MV-4-11 (cell line): Measurements from ENCODE around the gene TTC39B.

Experiments
- DNase-seq: peaks from one replicate; lab custom pipeline; 2025; lab: John Stamatoyannopoulos, UW

The TTC39B gene

DNA sequence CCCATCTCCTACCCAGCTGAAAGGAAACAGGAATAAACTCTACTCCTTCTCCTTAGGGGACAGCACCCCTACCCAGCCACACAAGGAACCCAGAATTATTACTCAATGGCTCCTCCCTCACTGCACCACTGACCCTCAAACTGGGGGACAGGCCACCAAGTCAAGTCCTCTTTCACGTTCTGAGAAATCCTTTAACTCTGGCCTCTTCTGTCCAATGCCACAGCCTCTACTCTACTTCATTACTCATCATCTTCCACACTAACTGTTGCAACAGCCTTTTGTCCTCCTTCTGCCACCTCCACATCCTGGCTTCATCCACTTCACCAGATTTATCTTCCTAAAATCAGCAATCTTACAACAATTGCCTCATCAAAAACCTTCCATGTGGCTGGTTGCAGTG, 6.8 kb downstream of the TTC39B start:
- peak; percentile 46 for DNase-seq

GRCh38 chr9:15299374-15299939, 7.6 kb downstream of the TTC39B start:
- no peak for DNase-seq

DNA sequence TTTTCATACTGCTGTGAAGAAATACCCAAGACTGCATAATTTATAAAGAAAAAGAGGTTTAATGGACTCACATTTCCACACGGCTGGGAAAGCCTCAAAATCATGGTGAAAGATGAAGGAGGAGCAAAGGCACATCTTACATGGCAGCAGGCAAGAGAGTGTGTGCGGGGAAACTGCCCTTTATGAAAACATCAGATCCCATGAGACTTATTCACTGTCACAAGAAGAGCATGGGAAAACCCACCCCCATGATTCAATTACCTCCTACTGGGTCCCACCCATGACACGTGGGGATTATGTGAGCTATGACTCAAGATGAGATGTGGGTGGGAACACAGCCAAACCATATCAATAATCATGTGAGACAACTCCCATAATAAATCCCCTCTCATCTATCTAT, 8.7 kb downstream of the TTC39B start:
- no peak for DNase-seq

DNA sequence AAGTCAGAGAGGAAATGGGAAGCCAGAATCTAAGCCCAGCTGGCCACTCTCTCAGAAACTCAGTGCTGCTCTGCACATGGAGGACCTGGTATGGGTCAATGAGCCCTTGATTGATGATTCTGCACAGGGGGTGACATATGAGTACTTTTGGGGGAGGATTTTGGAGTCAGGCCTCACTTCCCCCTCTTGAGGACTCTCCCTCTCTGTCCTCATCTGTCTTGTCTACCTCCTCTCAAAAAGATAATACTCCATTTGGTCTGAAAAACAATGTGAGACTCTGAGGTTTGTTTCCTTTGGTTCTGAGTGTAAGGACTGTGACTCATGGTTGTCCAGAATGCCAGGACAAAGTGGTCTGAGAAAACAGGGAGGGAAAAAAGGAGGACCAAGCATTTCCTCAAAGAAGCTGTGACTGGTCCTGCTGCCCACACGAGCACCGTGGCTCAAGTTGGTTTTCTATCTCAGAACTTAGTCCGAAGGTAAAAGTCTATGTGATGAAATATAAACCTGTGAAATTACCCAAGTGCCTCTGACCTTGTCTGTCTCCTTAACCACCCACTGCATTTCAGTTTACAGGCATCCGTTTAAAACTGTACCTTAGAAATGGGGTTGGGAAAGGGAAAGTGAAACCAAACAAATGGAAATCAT, 11.1 kb downstream of the TTC39B start:
- peak; percentile 50 for DNase-seq

- no peak for DNase-seq
Measured at GRCh38 chr9:15294604-15295003, 12.4 kb downstream of the TTC39B start.

- peak; percentile 69 for DNase-seq
Measured at GRCh38 chr9:15293804-15294316, 13.2 kb downstream of the TTC39B start.

- no peak for DNase-seq
Measured at GRCh38 chr9:15293084-15293483, 13.9 kb downstream of the TTC39B start.

DNA sequence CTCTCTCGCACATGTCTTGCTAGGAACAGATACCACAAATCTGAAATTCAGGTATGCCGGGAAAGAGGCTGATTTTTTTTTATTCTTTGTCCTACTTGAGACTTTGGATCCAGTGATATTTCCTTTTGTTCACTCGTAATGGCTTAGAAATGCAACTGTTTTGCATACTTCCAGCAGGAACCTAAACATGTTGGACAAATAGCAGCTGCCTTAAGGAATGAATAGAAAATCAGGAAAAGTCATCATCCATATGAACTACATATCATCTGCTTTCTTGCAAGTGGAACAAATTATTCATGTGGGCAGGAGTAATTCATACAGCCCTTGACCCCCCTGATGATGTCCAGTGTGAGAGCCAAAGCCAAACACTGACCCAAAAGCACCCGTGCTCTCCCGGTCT, 17.4 kb downstream of the TTC39B start:
- no peak for DNase-seq

DNA sequence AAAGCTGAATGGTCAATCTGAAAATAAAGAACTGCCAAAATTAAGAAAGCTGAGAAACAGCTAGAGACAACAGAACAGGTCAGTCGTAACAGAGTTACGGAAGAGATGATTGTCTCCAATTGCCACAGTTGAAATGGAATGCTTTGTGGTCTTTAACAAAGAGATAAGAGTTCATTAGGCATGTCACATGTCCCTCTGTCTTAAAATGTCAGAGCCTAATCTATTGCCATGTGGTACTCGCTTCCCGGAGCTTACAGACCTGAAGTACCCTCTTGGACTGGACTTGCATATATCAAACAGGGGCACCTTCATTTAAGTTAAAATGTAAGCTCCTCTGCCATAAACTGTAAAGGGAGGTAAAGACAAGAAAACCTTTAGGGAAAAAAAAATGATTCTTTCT, 19.7 kb downstream of the TTC39B start:
- DNase-seq = no peak

DNA sequence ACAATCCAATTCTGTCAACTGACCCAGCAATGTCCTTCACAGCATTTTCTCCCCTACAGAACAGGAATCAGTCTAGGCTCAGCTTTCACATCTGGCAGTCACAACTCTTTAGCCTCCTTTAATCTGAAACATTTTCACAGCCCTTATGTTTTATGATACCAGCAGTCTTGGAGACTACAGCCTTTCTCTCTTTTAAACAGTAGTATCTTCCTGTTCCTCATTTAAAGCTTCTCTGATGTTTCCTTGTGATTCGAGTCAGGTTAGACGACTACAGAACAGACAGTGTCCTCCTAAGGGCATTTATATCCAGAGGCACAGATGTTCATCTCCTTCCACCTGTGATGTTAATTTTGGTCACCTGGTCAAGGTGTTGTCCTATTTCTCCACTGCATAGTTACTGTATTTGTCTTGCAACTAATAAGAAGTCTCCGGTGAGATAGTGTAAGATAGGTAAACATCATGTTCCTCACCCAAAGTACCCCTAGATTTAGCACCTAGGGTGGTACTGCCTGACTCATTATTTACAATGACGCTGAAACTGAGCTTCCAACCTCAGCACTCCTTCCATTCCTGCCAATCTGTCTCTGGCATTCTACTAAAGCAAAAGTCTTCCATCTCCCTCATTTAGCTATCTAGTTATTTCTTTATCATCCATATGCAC, 20.7 kb downstream of the TTC39B start:
- DNase-seq = peak; percentile 27

DNA sequence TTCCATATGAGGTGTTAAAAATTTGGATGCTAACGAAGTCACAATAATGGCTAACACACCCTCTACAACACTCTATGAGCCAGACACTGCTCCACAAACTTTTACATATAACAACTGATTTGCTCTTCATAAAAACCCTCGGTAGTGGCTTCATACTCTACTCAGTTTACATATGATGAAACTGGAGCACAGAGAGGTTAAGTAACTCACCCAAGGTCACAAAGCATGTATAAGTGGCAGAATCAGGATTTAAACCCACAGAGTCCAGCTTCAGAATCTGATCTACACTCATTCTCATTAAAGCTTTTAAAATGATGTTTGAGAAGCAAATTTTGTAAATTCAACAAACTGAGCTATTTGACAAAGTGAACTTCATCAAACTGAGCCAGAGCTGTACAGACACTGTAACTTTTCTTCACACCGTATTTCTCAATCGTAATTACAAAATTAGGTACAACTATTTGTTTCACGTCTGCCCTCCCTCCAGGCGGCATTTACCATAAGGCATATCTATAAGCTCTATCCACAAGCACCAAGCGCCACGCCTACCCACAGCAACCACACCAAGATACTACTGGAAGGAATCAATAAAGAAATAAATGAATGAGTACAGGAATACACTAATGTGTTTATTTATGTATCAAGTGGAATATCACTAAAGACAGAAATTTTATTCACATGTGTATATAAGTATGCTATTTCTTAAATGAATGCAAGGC, 24.3 kb downstream of the TTC39B start:
- DNase-seq = no peak

- no peak for DNase-seq
Measured at GRCh38 chr9:15280647-15281046, 26.4 kb downstream of the TTC39B start.

DNA sequence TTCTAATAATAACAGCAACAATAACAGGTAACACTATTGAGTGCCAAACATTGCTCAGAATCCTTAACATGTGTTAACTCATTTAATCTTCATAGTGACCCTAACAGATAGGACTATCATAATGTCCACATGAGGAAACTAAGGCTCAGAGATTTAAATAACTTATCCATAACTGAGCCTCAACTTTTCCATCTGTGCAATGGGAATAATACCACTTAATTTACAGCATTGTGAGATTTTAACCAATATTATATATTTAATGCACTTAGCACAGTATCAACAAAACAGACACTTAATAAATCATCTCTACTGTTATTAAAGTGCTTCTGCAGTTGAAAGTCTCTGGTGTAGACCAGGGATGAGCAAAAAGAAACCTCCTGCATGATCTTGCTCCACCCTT, 28.2 kb downstream of the TTC39B start:
- no peak for DNase-seq

DNA sequence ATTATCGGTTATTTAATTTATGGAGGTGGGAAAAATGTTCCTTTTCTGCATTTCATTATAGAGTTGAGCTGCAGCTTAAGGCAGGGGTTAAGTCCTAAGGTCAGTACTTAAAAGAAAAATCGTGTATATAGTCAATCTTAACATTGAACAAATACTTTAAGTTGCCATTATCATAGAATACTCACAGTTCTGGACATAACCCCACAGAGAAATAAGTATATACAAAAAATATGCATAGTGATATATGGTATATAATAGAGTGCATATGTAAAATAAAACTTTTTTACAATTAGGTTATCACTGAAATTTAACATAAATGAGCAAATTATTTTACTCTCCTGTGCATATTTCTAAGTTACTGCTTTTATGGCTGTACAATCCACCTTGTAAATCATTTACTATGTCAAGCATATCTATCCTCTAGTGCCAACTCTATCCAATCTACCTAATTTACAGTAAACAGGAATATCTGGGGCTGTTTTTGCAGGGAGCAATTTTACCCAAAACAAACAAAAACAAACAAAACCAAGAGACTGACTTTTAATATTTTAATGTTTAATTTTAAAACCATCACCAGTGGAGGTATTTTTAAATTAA, 28.8 kb downstream of the TTC39B start:
- DNase-seq = no peak

DNA sequence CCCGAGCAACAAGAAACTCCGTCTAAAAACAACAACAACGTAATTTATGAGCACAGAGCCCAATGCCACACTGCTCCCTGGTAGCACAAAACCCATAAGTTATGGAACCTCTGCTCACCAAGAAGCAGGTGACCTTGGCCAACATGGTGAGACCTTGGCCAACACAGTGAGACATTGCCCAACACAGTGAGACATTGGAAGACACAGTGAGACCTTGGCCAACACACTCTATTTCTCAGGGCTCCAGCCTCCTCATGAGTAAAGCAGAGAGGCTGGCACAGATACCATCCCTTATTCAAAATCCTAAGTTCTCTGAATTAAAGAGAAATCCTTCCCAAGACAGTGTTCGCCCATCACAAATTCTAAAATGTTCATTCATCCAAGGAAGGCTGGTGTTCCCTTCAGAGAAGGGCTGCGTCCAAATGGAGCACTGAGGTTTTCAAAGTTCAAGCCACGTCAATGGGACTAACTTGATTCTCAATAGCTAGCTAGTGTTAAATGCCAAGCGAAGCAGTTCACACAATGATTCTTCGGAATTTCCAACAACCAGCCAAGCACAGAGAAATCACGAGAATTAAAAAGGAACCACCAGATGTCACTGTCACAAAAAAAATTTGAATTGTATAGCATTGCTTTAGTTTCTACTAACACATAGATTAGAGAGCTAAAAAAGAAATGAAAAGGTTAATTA, 29.5 kb downstream of the TTC39B start:
- DNase-seq = no peak

GRCh38 chr9:15276328-15276938, 30.6 kb downstream of the TTC39B start:
- no peak for DNase-seq

GRCh38 chr9:15274425-15274824, 32.6 kb downstream of the TTC39B start:
- DNase-seq = no peak

GRCh38 chr9:15272377-15272928, 34.6 kb downstream of the TTC39B start:
- no peak for DNase-seq

GRCh38 chr9:15271403-15271802, 35.6 kb downstream of the TTC39B start:
- no peak for DNase-seq

- no peak for DNase-seq
Measured at GRCh38 chr9:15268782-15269181, 38.2 kb downstream of the TTC39B start.

- no peak for DNase-seq
Measured at GRCh38 chr9:15268317-15268716, 38.7 kb downstream of the TTC39B start.
